ENCODE results near the gene YY1.

The YY1 gene

GRCh38 chr14:100317912-100318808 is 79.2 kb downstream of the YY1 start:
- DNase-seq, result no peak

- DNase-seq, result no peak
Observed at GRCh38 chr14:100320157-100320856, 81.4 kb downstream of the YY1 start.

- peak; percentile 73 for DNase-seq
Observed at GRCh38 chr14:100321473-100322137, 82.7 kb downstream of the YY1 start.

- no peak for DNase-seq
Observed at GRCh38 chr14:100322138-100322957, 83.4 kb downstream of the YY1 start.

- no peak for DNase-seq
Observed at GRCh38 chr14:100323121-100323941, 84.4 kb downstream of the YY1 start, which contains the start of gene SLC25A47. Gene SLC25A47 (plus strand): TSS chr14:100323339. CDS start chr14:100323415, 76 bp downstream.

GRCh38 chr14:100323942-100324307 is 85.0 kb downstream of the YY1 start:
- no peak for DNase-seq

GRCh38 chr14:100325231-100325632 is 86.3 kb downstream of the YY1 start:
- DNase-seq, result no peak

- DNase-seq, result no peak
Observed at GRCh38 chr14:100325958-100326357, 87.0 kb downstream of the YY1 start.

GRCh38 chr14:100327128-100327527 is 88.2 kb downstream of the YY1 start:
- DNase-seq, result no peak

GRCh38 chr14:100328495-100329163 is 89.7 kb downstream of the YY1 start:
- no peak for DNase-seq

- DNase-seq, result no peak
Observed at GRCh38 chr14:100329233-100330006, 90.5 kb downstream of the YY1 start.

GRCh38 chr14:100330007-100330344 is 91.0 kb downstream of the YY1 start:
- no peak for DNase-seq

GRCh38 chr14:100330388-100330931 is 91.5 kb downstream of the YY1 start:
- DNase-seq, result peak; percentile 58

- no peak for DNase-seq
Observed at GRCh38 chr14:100332071-100332639, 93.2 kb downstream of the YY1 start.

Data from NCI-H524 treated with DMSO at 0.1 percent for 48 hours (cell line).